IPS-18c (cell line): ENCODE data around the gene ARFGEF3.
"Not testable (repeated sequence)": the region's sequence is repeated elsewhere in the genome, so short reads cannot be mapped to it uniquely, and the experiment has no call there.

ENCODE experiments used
- H3K4me3 ChIP-seq: 2 replicates; pipeline ENCODE4 v1.7.0; 2013; ENCODE audit warnings: low read depth, mild to moderate bottlenecking, low read length, moderate library complexity; ENCODE audit not compliant: insufficient read depth
- H3K9me3 ChIP-seq: one replicate; pipeline ENCODE4 v1.6.1; 2013; ENCODE audit warnings: mild to moderate bottlenecking, low read length, moderate library complexity; ENCODE audit not compliant: control insufficient read depth, insufficient read depth

Gene ARFGEF3

GRCh38 chr6:138334963-138335362 lies 173.2 kb downstream of the ARFGEF3 start:
- H3K9me3 ChIP-seq, result no peaks in the 10 kb centered on the region

GRCh38 chr6:138336221-138336620 lies 174.5 kb downstream of the ARFGEF3 start:
- no peak overlapping the region for H3K4me3 ChIP-seq
- no peaks in the 10 kb centered on the region for H3K9me3 ChIP-seq

More at GRCh38 chr6:138334963-138335362, 173.2 kb downstream of the ARFGEF3 start:
- H3K4me3 ChIP-seq, result no peak overlapping the region

- Histone ChIP-seq H3K4me3 (no peak overlapping the region), H3K9me3 (no peaks in the 10 kb centered on the region)
Measured at GRCh38 chr6:138337076-138337475, 175.3 kb downstream of the ARFGEF3 start.

GRCh38 chr6:138339024-138339423 lies 177.3 kb downstream of the ARFGEF3 start:
- Histone ChIP-seq H3K4me3 (no peak overlapping the region), H3K9me3 (no peaks in the 10 kb centered on the region)

GRCh38 chr6:138341176-138341575 lies 179.4 kb downstream of the ARFGEF3 start:
- no peak overlapping the region for H3K4me3 ChIP-seq
- H3K9me3 ChIP-seq, result no peaks in the 10 kb centered on the region

- Histone ChIP-seq H3K4me3 (no peak overlapping the region), H3K9me3 (no peaks in the 10 kb centered on the region)
Measured at GRCh38 chr6:138343112-138343511, 181.4 kb downstream of the ARFGEF3 start.

GRCh38 chr6:138345565-138346285 lies 184.0 kb downstream of the ARFGEF3 start:
- no peaks in the 10 kb centered on the region for H3K9me3 ChIP-seq
- H3K4me3 ChIP-seq, result no peak overlapping the region

GRCh38 chr6:138346302-138347195 lies 184.8 kb downstream of the ARFGEF3 start:
- no peaks in the 10 kb centered on the region for H3K9me3 ChIP-seq
- H3K4me3 ChIP-seq, result no peak overlapping the region

- H3K4me3 ChIP-seq, result no peak overlapping the region
- no peaks in the 10 kb centered on the region for H3K9me3 ChIP-seq
Measured at GRCh38 chr6:138347864-138348263, 186.1 kb downstream of the ARFGEF3 start.

GRCh38 chr6:138349891-138350290 lies 188.2 kb downstream of the ARFGEF3 start:
- Histone ChIP-seq H3K9me3 (no peaks in the 10 kb centered on the region), H3K4me3 (no peak overlapping the region)

GRCh38 chr6:138357928-138358327 lies 196.2 kb downstream of the ARFGEF3 start:
- Histone ChIP-seq H3K4me3 (no peak overlapping the region), H3K9me3 (no peaks in the 10 kb centered on the region)

GRCh38 chr6:138368684-138369083 lies 206.9 kb downstream of the ARFGEF3 start:
- H3K9me3 ChIP-seq, H3K4me3 ChIP-seq: not testable (repeated sequence)

- no peak overlapping the region for H3K4me3 ChIP-seq
- H3K9me3 ChIP-seq, result no peaks in the 10 kb centered on the region
Measured at GRCh38 chr6:138370631-138371451, 209.1 kb downstream of the ARFGEF3 start.

- Histone ChIP-seq H3K4me3 (no peak overlapping the region), H3K9me3 (no peaks in the 10 kb centered on the region)
Measured at GRCh38 chr6:138371452-138371711, 209.6 kb downstream of the ARFGEF3 start.

- Histone ChIP-seq H3K9me3 (no peaks in the 10 kb centered on the region), H3K4me3 (no peak overlapping the region)
Measured at GRCh38 chr6:138371720-138372119, 210.0 kb downstream of the ARFGEF3 start.

- H3K9me3 ChIP-seq, result no peaks in the 10 kb centered on the region
Measured at GRCh38 chr6:138372711-138373463, 211.1 kb downstream of the ARFGEF3 start.

GRCh38 chr6:138374230-138374629 lies 212.5 kb downstream of the ARFGEF3 start:
- H3K9me3 ChIP-seq, result no peaks in the 10 kb centered on the region

More at GRCh38 chr6:138372711-138373463, 211.1 kb downstream of the ARFGEF3 start:
- H3K4me3 ChIP-seq, result no peak overlapping the region

More at GRCh38 chr6:138374230-138374629, 212.5 kb downstream of the ARFGEF3 start:
- no peak overlapping the region for H3K4me3 ChIP-seq
